GM19372 (cell line): Measurements from ENCODE around the gene SNTA1.
A peak's percentile ranks its signal among the peaks of the same experiment; 100 is the strongest.
"Not testable (repeated sequence)": the region's sequence is repeated elsewhere in the genome, so short reads cannot be mapped to it uniquely, and the experiment has no call there.

Source experiments
- ATAC-seq: cut with Tn5 transposase; IDR thresholded peaks from one replicate; pipeline ENCODE4 v1.9.1; 2021; ENCODE audit warnings: mild to moderate bottlenecking, low read depth, moderate library complexity; ENCODE audit not compliant: unreplicated experiment

Gene SNTA1

DNA sequence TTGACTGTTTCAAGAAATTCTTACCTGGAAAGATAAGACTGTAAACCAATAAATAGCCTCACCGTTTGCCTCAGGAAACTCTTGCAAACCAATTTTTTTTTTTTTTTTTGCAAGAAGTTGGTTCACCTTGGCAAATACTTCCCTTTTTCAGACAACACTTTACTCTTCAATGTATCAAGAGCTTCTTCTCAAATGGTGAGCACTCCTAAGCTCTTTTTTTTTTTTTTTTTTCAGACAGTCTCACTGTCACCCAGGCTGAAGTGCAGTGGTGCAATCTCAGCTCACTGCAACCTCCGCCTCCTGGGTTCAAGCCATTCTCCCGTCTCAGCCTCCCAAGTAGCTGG lies 22.7 kb upstream of the SNTA1 start:
- ATAC-seq: no peak

GRCh38 chr20:33465481-33466302 lies 22.1 kb upstream of the SNTA1 start:
- no peak for ATAC-seq

GRCh38 chr20:33464759-33465158 lies 21.2 kb upstream of the SNTA1 start:
- ATAC-seq: not testable (repeated sequence)

GRCh38 chr20:33463332-33464101 lies 20.0 kb upstream of the SNTA1 start:
- ATAC-seq: no peak

DNA sequence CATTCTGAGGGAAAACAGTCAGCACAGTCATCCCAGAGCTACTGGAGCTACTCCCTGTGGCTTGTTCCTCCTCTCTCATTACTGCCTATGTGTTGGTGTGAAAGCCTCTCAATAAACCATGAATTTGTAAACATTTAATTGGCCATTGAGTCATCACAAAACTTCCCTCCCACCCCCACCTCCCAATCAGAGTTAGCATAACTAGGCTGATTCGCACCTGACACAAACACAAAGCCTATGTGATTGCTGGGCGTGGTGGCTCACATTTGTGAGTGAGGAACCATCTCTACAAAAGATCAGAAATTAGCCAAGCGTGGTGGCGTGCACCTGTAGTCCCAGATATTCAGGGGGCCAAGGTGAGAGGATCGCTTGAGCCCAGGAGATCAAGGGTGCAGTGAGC lies 17.1 kb upstream of the SNTA1 start:
- no peak for ATAC-seq

DNA sequence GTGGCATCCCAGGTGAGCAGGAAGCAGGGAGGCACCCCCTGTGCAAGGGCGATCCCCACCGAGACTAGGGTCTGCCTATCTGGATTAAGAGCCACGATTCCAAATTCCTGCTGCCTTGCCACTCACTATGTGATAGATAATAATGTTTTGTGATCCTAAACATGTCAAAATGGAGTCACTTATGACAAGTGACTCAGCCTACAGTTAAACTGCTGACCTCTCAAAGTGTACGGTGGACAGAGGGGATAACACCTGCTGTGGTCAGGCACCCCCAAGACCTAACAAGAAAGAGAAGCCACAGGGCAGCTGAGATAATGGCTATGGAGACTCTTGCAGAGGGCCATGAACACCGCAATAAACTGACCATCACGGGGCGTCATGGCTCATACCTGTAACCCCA lies 16.0 kb upstream of the SNTA1 start:
- ATAC-seq: no peak

DNA sequence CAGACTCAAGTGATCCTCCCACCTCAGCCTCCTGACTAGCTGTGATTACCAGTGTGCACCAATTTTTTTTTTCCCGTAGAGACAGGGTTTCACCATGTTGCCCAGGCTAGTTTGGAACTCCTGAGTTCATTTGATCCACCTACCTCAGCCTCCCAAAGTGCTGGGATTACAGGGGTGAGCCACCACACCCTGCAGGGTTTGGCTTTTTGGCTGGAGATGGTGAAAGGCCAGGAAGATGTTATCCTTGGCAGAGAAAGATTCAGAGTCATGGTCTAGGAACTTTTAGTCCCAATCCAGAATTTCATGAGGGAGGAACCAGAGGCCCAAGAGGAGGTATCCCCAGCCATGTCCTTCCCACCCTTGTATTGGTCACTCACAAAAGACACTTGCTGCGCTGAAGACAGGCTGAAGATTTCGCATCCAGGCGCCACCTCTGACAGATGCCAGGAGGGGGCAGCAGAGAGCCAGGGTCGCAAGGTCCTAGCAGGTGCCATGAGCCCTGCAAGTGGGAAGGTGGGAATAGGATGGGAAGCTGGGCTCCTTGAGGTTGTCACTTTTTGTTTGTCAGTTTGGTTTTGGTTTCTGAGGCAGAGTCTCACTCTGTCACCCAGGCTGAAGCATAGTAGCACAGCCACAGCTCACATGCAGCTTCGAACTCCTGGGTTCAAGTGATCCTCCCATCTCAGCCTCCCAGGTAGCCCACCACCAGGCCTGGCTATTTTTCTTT lies 13.5 kb upstream of the SNTA1 start:
- not testable (repeated sequence) for ATAC-seq

DNA sequence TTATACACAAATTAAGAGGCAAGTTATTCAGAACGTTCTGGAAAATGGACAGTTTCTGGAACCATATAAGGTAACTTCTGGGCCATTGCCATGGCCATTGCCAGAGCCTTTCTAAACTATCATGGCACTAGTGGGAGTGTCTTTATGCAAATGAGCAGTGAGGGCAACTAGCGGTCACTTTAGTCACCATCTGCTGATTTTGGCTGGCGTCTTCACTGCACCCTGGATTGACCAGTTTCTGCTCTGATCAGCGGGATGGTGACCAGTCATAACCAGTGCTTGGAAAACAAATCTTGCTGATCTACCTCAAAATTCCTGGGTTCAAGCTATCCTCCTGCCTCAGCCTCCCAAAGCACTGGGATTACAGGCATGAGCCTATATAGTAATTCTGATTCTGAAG lies 7.3 kb upstream of the SNTA1 start:
- no peak for ATAC-seq

DNA sequence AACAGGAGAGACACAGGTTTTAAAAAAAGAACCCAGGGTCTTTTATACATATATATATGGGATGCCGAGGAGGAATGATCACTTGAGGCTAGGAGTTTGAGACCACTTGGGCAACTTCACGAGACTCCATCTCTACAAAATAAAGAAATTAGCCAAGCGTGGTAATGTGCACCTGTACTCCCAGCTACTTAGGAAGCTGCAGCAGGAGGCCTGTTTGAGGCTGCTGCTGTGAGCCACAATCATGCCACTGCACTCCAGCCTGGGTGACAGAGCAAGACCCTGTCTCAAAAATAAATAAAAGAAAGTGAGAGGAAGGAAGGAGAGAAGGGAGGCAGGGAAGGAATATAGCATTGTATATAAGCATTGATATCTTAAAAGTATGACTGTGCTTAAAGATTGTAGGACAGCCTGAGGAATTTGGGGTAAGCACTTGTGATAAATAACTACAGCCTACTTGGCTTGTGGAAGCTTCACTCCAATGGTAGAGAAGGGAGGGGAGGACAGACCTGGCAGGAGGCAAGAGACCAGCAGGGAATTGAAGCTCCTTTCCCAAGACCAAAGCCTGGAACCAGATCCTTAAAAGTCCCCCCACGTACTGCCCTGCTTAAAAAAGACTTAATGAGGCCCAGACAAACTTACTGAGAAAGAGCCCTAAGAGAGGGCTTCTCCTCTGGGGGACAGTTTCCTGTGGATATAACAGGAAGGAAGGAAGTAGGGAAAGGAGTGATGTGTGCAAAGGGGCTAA lies 2.5 kb upstream of the SNTA1 start:
- no peak for ATAC-seq

- ATAC-seq: no peak
Observed at GRCh38 chr20:33444797-33445560, 1.4 kb upstream of the SNTA1 start.

- ATAC-seq: peak; percentile 26
Observed at GRCh38 chr20:33443006-33443511, 504 bp downstream of the SNTA1 start.

- ATAC-seq: no peak
Observed at GRCh38 chr20:33442136-33443005, 1.2 kb downstream of the SNTA1 start.

GRCh38 chr20:33441142-33441955 lies 2.2 kb downstream of the SNTA1 start:
- no peak for ATAC-seq

GRCh38 chr20:33440562-33440961 lies 3.0 kb downstream of the SNTA1 start:
- not testable (repeated sequence) for ATAC-seq

GRCh38 chr20:33438481-33438880 lies 5.1 kb downstream of the SNTA1 start:
- ATAC-seq: no peak

GRCh38 chr20:33437141-33437911 lies 6.2 kb downstream of the SNTA1 start:
- ATAC-seq: no peak

GRCh38 chr20:33434434-33434833 lies 9.1 kb downstream of the SNTA1 start:
- ATAC-seq: no peak
